DMS 273 treated with DMSO at 0.1 percent for 48 hours (cell line): ENCODE measurements around the gene GLOD4.
"Not testable (repeated sequence)": the region's sequence is repeated elsewhere in the genome, so short reads cannot be mapped to it uniquely, and the experiment has no call there.

ENCODE experiments used
- DNase-seq: peaks from one replicate; lab custom pipeline; 2025; lab: John Stamatoyannopoulos, UW

Gene GLOD4

GRCh38 chr17:774313-774584, 7.8 kb downstream of the GLOD4 start:
- no peak for DNase-seq

DNA sequence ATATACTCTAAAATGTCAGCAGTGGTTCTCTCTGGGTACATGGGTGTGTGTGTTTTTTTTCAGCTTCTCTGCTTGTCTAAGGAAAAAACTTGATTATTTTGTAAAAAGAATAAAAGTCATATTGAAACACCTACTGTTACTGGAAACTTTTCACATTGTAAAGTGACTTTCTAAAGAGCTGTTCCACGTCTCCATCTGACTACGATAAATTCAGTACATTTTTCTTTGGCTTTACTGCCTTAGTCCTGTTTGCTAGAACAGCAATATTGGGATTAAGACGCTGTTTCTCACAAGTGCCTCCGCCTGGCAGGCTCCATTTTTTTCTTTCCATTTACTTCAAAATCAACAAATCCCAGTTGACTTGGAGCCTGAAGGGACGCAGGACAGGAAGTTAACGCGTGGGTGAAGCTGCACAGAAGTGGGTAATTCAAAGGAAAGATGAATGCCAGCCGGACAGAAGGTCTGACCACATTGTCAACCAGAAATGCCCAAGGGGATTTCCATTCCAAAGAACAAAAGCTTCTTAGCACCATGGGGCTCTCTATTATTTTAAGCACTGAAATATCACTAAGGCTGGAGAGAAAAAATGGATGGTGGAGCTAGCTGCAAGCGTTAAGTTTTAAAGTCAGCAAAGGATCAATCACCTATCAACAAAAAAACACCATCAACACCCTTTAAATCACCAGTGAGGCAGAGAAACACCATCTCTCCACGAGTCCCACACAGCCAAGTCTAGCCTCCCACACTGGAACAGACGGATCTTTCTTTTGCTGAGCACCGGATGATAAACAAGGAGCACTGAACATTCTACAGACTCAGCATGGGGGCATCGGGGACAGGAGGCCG, 8.4 kb downstream of the GLOD4 start:
- no peak for DNase-seq

- no peak for DNase-seq
Observed at GRCh38 chr17:773016-773415, 9.1 kb downstream of the GLOD4 start.

- DNase-seq = no peak
Observed at GRCh38 chr17:767076-767475, 15.0 kb downstream of the GLOD4 start.

DNA sequence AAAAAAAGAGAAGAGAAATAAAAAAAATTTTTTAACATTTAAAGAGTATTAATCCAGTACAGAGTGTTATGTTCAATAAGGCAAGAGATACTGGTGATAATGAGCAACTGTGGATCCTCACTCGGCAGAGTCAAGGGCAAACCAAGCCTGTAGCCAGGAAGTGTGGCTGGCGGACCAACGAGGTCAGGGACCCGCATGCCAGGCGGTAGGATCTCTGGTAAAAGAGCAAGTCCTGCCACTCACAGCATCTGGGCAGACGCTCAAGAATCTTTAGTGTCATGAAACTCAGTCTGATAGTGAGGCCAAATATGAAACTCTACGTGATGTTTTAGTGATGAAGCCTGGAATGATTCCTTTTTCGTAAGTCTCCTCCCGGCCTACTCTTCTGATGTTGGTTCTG, 21.7 kb downstream of the GLOD4 start:
- DNase-seq = no peak

- no peak for DNase-seq
Observed at GRCh38 chr17:759964-760363, 22.1 kb downstream of the GLOD4 start.

DNA sequence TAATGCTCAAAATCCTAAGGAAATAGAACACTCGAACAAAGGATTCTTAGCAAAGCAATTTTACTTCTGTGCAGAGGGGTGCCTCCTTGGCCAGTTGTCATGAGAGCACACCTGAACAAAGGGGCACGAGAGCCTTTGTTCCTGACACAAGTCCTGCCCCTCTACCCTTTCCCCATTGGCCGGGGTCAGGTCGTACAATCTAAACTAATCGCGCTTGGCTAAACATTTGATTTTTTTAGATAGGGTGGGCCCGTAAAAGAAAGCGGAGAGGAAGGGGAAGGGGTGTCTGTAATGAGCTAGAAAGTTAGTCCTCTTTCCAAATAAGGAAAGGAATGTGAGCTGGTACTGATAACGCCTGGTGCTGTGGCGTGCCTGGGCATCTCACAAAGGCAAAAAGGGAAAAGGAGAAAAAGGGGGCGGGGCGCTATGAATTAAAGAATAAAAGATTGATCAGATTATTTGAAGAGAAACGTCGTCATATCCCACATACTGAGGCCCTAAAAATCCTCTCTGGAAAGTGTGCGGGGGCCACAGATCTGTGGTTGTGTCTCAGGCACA, 26.0 kb downstream of the GLOD4 start:
- DNase-seq = not testable (repeated sequence)

DNA sequence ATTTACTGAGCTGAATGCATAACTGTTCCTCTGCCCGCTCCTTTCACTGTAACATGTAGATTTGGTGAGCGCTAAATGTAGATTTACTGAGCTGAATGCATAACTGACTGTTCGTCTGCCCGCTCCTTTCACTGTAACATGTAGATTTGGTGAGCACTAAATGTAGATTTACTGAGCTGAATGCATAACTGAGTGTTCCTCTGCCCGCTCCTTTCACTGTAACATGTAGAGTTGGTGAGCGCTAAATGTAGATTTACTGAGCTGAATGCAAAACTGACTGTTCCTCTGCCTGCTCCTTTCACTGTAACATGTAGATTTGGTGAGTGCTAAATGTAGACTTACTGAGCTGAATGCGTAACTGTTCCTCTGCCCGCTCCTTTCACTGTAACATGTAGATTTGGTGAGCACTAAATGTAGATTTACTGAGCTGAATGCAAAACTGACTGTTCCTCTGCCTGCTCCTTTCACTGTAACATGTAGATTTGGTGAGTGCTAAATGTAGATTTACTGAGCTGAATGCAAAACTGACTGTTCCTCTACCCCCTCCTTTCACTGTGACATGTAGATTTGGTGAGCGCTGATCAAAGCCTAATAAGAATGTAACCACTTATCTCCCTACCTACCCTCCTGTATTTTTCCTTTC, 26.6 kb downstream of the GLOD4 start:
- not testable (repeated sequence) for DNase-seq

DNA sequence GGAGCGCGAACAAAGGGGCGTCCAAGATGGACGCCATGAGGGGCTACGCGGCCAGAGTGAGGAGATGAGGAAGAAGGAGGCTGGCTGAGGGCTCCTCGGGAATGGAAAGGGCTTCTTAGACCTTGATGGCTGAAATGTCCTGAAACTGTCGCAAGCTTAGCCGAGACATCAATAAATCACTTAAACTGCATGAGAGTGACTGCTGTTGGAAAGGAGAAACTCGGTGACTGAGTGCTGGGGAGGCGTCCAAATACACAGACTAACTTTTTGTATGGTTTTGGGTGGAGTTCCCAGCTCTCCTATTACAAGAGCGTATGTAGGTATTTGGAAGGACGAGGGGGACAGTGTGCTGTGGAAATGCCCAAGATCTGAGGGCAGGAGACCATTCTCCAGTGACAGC, 28.7 kb downstream of the GLOD4 start:
- DNase-seq = no peak

DNA sequence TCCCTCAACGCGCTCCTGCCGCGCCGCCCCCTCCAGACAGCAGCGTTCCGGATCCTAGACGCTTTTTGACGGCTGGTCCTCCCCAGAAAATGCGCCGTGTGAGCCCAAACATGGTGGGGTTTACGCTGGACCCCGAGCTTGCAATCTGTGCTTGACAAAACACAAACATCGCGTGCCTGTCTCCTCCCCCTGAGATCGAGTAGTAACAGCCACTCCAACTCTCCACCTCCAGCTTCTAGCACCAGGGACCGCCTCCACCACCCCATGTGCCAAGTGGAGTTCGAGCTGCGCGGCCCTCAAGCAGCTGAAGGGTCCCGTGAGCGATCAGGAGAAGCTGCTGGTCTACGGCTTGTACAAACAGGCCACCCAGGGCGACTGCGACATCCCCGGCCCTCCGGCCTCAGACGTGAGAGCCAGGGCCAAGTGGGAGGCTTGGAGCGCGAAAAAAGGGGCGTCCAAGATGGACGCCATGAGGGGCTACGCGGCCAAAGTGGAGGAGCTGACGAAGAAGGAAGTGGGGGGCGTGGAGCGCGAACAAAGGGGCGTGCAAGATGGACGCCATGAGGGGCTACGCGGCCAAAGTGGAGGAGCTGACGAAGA, 29.4 kb downstream of the GLOD4 start:
- no peak for DNase-seq

GRCh38 chr17:752002-752619, 30.0 kb downstream of the GLOD4 start, which contains the start of gene GEMIN4:
Gene GEMIN4, minus strand, starts transcription at chr17:752264. Its CDS starts 122 bp downstream, at chr17:752142.
- peak; percentile 31 for DNase-seq

DNA sequence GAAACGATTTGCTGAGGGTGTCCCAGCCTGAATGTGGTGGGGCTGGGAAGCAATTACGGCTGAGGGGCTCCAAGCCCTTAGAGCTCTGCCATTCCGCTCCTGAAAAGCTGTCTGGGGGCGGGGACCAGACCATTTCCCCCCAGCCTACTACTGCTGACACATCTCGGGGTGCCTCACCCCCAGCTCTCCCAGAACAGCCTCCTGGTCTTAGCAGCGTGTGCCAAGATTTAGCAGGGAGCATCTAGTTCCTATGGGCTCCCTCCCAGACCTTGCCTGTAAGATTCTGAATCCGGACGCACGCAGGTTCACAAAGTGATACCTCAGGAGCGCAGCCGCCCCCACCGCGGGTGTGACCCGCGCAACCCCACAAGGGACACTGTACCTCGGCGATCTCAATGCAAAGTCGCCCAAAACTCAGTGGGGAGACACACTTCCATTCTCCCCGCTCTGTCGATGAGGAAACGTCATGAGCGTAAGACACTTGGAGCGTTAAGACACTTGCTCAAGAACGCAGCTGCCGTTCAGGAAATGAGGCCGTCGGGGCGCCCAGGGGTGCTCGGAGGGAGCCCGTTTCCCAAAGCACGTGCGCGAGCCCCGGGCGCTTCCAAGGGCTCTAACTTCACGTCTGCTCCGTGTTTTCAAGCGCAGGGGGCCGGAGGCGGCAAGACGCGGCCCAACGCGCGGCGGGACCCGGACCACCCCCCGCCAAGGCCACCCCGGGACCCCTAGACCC, 30.6 kb downstream of the GLOD4 start:
- no peak for DNase-seq

DNA sequence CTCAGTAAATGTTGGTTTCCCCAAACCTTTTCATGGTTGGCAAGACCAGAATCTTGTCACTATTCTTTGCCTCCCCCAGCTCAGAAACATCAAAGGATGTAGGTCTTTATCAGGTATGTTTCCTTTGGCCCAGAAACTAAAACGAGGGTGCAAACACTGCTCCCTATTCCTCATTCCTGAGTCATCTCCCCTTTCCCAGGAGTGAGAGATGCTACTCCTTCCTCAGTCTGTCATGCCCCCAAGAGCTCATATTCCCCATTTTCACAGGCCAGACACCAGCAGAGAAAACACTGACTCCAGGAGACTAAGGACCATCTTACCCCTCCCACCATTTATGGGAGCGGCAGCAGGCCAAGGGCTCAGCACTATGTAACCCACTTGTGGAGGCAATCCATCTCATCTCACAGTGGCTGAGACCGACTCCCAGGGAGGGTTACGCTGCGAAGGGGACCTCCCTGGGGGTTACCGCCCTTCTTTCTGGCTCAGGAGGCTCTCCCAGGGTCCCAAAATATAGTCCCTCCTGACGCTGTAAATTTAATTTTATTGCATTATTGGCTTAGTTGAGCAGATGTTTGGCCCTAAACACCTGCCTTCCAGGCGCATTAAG, 31.5 kb downstream of the GLOD4 start:
- DNase-seq = no peak

DNA sequence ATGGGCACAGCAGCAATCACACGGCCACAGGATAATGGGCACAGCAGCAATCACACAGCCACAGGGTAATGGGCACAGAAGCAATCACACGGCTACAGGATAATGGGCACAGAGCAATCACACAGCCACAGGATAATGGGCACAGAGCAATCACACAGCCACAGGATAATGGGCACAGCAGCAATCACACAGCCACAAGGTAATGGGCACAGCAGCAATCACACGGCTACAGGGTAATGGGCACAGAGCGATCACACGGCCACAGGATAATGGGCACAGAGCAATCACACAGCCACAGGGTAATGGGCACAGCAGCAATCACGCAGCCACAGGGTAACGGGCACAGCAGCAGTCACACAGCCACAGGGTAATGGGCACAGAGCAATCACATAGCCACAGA, 32.7 kb downstream of the GLOD4 start:
- DNase-seq = not testable (repeated sequence)

DNA sequence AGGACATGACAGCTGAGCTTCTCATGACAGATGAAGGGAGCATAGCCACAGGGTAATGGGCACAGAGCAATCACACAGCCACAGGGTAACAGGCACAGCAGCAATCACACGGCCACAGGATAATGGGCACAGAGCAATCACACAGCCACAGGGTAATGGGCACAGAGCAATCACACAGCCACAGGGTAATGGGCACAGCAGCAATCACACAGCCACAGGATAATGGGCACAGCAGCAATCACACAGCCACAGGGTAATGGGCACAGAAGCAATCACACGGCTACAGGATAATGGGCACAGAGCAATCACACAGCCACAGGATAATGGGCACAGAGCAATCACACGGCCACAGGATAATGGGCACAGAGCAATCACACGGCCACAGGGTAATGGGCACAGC, 33.5 kb downstream of the GLOD4 start:
- not testable (repeated sequence) for DNase-seq

- DNase-seq = no peak
Observed at GRCh38 chr17:746783-747629, 35.1 kb downstream of the GLOD4 start.

- DNase-seq = no peak
Observed at GRCh38 chr17:746181-746580, 35.9 kb downstream of the GLOD4 start.

GRCh38 chr17:745406-745805, 36.7 kb downstream of the GLOD4 start:
- DNase-seq = no peak

- DNase-seq = no peak
Observed at GRCh38 chr17:744937-745336, 37.1 kb downstream of the GLOD4 start.

- DNase-seq = no peak
Observed at GRCh38 chr17:743139-743538, 38.9 kb downstream of the GLOD4 start.
